Karpas-422 (cell line): ENCODE results near the gene XPR1. TPM values are rescaled to one million over a fixed set of nuclear protein-coding genes. Genes with fewer than 3 reads are reported as not detected.
"Not testable (repeated sequence)": the region's sequence is repeated elsewhere in the genome, so short reads cannot be mapped to it uniquely, and the experiment has no call there.

Source experiments
- DNase-seq: peaks from one replicate; pipeline ENCODE4 v3.0.0-alpha.2; 2015
- H2AFZ ChIP-seq: fragments of 200-600 bp; sonication (generic); 2 replicates; pipeline ENCODE4 v1.6.1; 2014; ENCODE audit warnings: antibody characterized with exemption, low read length, mixed read lengths
- H3K27ac ChIP-seq: fragments of 200-600 bp; sonication (generic); 2 replicates; pipeline ENCODE4 v1.5.1; 2014; ENCODE audit warnings: mild to moderate bottlenecking, low read length, moderate library complexity
- H3K27me3 ChIP-seq: fragments of 200-600 bp; sonication (generic); 2 replicates; pipeline ENCODE4 v1.6.1; 2014; ENCODE audit warnings: low read length, mixed read lengths
- H3K36me3 ChIP-seq: fragments of 200-600 bp; sonication (generic); 2 replicates; pipeline ENCODE4 v1.6.1; 2014; ENCODE audit warnings: low read length, mixed read lengths; ENCODE audit not compliant: insufficient read depth
- H3K4me1 ChIP-seq: fragments of 200-600 bp; sonication (generic); 2 replicates; pipeline ENCODE4 v1.6.1; 2014; ENCODE audit warnings: mild to moderate bottlenecking, low read length, mixed read lengths
- H3K4me2 ChIP-seq: fragments of 200-600 bp; sonication (generic); 2 replicates; pipeline ENCODE4 v1.6.1; 2014; ENCODE audit warnings: low read length, low read depth, mild to moderate bottlenecking; ENCODE audit not compliant: poor library complexity, severe bottlenecking
- H3K4me3 ChIP-seq: fragments of 200-600 bp; sonication (generic); 2 replicates; pipeline ENCODE4 v1.5.1; 2014; ENCODE audit warnings: mild to moderate bottlenecking, antibody characterized with exemption, low read length, mixed read lengths
- H3K79me2 ChIP-seq: fragments of 200-600 bp; sonication (generic); 2 replicates; pipeline ENCODE4 v1.6.1; 2014; ENCODE audit warnings: mild to moderate bottlenecking, low read length, mixed read lengths
- H3K9ac ChIP-seq: fragments of 200-600 bp; sonication (generic); 2 replicates; pipeline ENCODE4 v1.6.0; 2014; ENCODE audit warnings: low read length
- H3K9me2 ChIP-seq: fragments of 200-600 bp; sonication (generic), shearing (Covaris generic); replicated peaks from 2 replicates; pipeline ENCODE4 v1.6.0; 2014; ENCODE audit warnings: mild to moderate bottlenecking, low read length, moderate library complexity; ENCODE audit not compliant: insufficient read depth
- H3K9me3 ChIP-seq: fragments of 300-700, 200-600 bp; sonication (generic); 2 replicates; pipeline ENCODE4 v1.6.1; 2014; ENCODE audit warnings: low read length, mixed read lengths
- H4K20me1 ChIP-seq: fragments of 200-600 bp; sonication (generic); 2 replicates; pipeline ENCODE4 v1.6.1; 2014; ENCODE audit warnings: mild to moderate bottlenecking, antibody characterized with exemption, low read length, low read depth; ENCODE audit not compliant: insufficient read depth
- total RNA-seq: library from RNA; depleted of rRNA; stranded (reverse); fragments of >200 nt; shearing (Covaris generic); gene quantifications from 2 replicates; pipeline ENCODE4 v1.2.3, GENCODE V29; 2014; ENCODE audit warnings: low replicate concordance

The XPR1 gene
- total RNA-seq, 1 experiment from 2014 or later, result 38.3 TPM

- H3K4me3 ChIP-seq, result no peak overlapping the region
- no peaks in the 10 kb centered on the region for H3K27me3 ChIP-seq
- H3K79me2 ChIP-seq, result peaks cover 74% of the 10 kb centered on the region
- H3K9ac ChIP-seq, result no peak overlapping the region
- no peak overlapping the region for H3K4me2 ChIP-seq
- no peaks in the 10 kb centered on the region for H4K20me1 ChIP-seq
- no peak for DNase-seq
- H2AFZ ChIP-seq, result no peak overlapping the region
- H3K9me3 ChIP-seq, result no peaks in the 10 kb centered on the region
- no peaks in the 10 kb centered on the region for H3K9me2 ChIP-seq
- H3K27ac ChIP-seq, result no peak overlapping the region
- no peaks in the 10 kb centered on the region for H3K36me3 ChIP-seq
- peaks cover 16% of the 10 kb centered on the region for H3K4me1 ChIP-seq
Observed at GRCh38 chr1:180641662-180642061, 9.8 kb downstream of the XPR1 start.

- Histone ChIP-seq H3K4me1 (peaks cover 16% of the 10 kb centered on the region), H3K36me3 (no peaks in the 10 kb centered on the region), H4K20me1 (no peaks in the 10 kb centered on the region), H3K27me3 (no peaks in the 10 kb centered on the region), H3K9me2 (no peaks in the 10 kb centered on the region), H3K4me2 (no peak overlapping the region), H3K9ac (no peak overlapping the region), H3K27ac (no peak overlapping the region), H3K9me3 (no peaks in the 10 kb centered on the region), H3K79me2 (peaks cover 86% of the 10 kb centered on the region), H2AFZ (no peak overlapping the region), H3K4me3 (no peak overlapping the region)
- DNase-seq, result no peak
Observed at GRCh38 chr1:180642781-180643180, 11.0 kb downstream of the XPR1 start.

- H3K36me3 ChIP-seq, result no peaks in the 10 kb centered on the region
- no peak overlapping the region for H3K4me2 ChIP-seq
- DNase-seq, result no peak
- H3K79me2 ChIP-seq, result peaks cover 95% of the 10 kb centered on the region
- no peaks in the 10 kb centered on the region for H4K20me1 ChIP-seq
- no peak overlapping the region for H2AFZ ChIP-seq
- H3K9me3 ChIP-seq, result no peaks in the 10 kb centered on the region
- no peaks in the 10 kb centered on the region for H3K9me2 ChIP-seq
- no peak overlapping the region for H3K27ac ChIP-seq
- H3K27me3 ChIP-seq, result no peaks in the 10 kb centered on the region
- no peak overlapping the region for H3K9ac ChIP-seq
- no peak overlapping the region for H3K4me3 ChIP-seq
- H3K4me1 ChIP-seq, result peaks cover 20% of the 10 kb centered on the region
Observed at GRCh38 chr1:180643693-180644092, 11.9 kb downstream of the XPR1 start.

- no peak for DNase-seq
- no peaks in the 10 kb centered on the region for H3K9me2 ChIP-seq
- H3K79me2 ChIP-seq, result peaks cover 96% of the 10 kb centered on the region
- no peaks in the 10 kb centered on the region for H3K9me3 ChIP-seq
- no peaks in the 10 kb centered on the region for H3K27me3 ChIP-seq
- no peaks in the 10 kb centered on the region for H4K20me1 ChIP-seq
- no peak overlapping the region for H3K4me3 ChIP-seq
- H3K4me1 ChIP-seq, result peaks cover 15% of the 10 kb centered on the region
- no peak overlapping the region for H3K27ac ChIP-seq
- no peak overlapping the region for H3K9ac ChIP-seq
- no peak overlapping the region for H3K4me2 ChIP-seq
- no peak overlapping the region for H2AFZ ChIP-seq
- no peaks in the 10 kb centered on the region for H3K36me3 ChIP-seq
Observed at GRCh38 chr1:180644526-180645192, 12.8 kb downstream of the XPR1 start.

- not testable (repeated sequence) for H2AFZ ChIP-seq, H3K27ac ChIP-seq, H3K4me3 ChIP-seq, H3K9me3 ChIP-seq, H3K4me2 ChIP-seq, DNase-seq, H3K27me3 ChIP-seq, H3K4me1 ChIP-seq, H3K36me3 ChIP-seq, H3K9ac ChIP-seq, H4K20me1 ChIP-seq, H3K9me2 ChIP-seq
- peaks cover 96% of the 10 kb centered on the region for H3K79me2 ChIP-seq
Observed at GRCh38 chr1:180645261-180645660, 13.4 kb downstream of the XPR1 start.

GRCh38 chr1:180646093-180646492 is 14.3 kb downstream of the XPR1 start:
- Histone ChIP-seq H3K9me2 (no peaks in the 10 kb centered on the region), H3K9me3 (no peaks in the 10 kb centered on the region), H3K27ac (no peak overlapping the region), H3K4me1 (peaks cover 4% of the 10 kb centered on the region), H3K4me3 (no peak overlapping the region), H4K20me1 (no peaks in the 10 kb centered on the region), H3K79me2 (peaks cover 96% of the 10 kb centered on the region), H3K36me3 (no peaks in the 10 kb centered on the region), H3K4me2 (no peak overlapping the region), H3K27me3 (no peaks in the 10 kb centered on the region), H2AFZ (no peak overlapping the region), H3K9ac (no peak overlapping the region)
- DNase-seq, result no peak

- Histone ChIP-seq H3K9me2 (no peaks in the 10 kb centered on the region), H3K4me3 (no peak overlapping the region), H4K20me1 (no peaks in the 10 kb centered on the region), H3K27ac (no peak overlapping the region), H3K9me3 (no peaks in the 10 kb centered on the region), H3K79me2 (peaks cover 96% of the 10 kb centered on the region), H3K36me3 (no peaks in the 10 kb centered on the region), H3K9ac (no peak overlapping the region), H3K27me3 (no peaks in the 10 kb centered on the region), H3K4me1 (peaks cover 4% of the 10 kb centered on the region), H3K4me2 (no peak overlapping the region), H2AFZ (no peak overlapping the region)
- no peak for DNase-seq
Observed at GRCh38 chr1:180646547-180646946, 14.7 kb downstream of the XPR1 start.

- Histone ChIP-seq H3K4me3 (no peak overlapping the region), H3K36me3 (no peaks in the 10 kb centered on the region), H3K4me1 (peaks cover 4% of the 10 kb centered on the region), H2AFZ (no peak overlapping the region), H3K4me2 (no peak overlapping the region), H3K9me2 (no peaks in the 10 kb centered on the region), H3K27me3 (no peaks in the 10 kb centered on the region), H3K27ac (no peak overlapping the region; the same call in 1 of the 2 replicates), H4K20me1 (no peaks in the 10 kb centered on the region), H3K9me3 (peaks cover 4% of the 10 kb centered on the region; the same call in 1 of the 2 replicates), H3K9ac (no peak overlapping the region), H3K79me2 (peaks cover 87% of the 10 kb centered on the region)
- DNase-seq, result no peak
Observed at GRCh38 chr1:180652792-180653191, 21.0 kb downstream of the XPR1 start.
